OCI-LY3 (cell line): Measurements from ENCODE around the gene SRGAP1.

Experiments used
- H2AFZ ChIP-seq: fragments of 200-600, 300-600 bp; shearing (Covaris generic); 2 replicates; pipeline ENCODE4 v1.6.0; 2014; ENCODE audit warnings: antibody characterized with exemption, low read depth, low read length
- H3K27ac ChIP-seq: fragments of 200-600, 300-600 bp; sonication (generic); 2 replicates; pipeline ENCODE4 v1.5.1; 2014; ENCODE audit warnings: mild to moderate bottlenecking, low read length, moderate library complexity, mixed read lengths
- H3K27me3 ChIP-seq: fragments of 200-600, 300-600 bp; sonication (generic); 2 replicates; pipeline ENCODE4 v1.6.1; 2014; ENCODE audit warnings: low read depth, low read length, mixed read lengths
- H3K36me3 ChIP-seq: fragments of 200-600, 300-600 bp; sonication (generic); replicated peaks from 2 replicates; pipeline ENCODE3; 2014; ENCODE audit warnings: low read depth, low read length, mixed read lengths
- H3K4me1 ChIP-seq: fragments of 300-600, 200-600 bp; sonication (generic); 2 replicates; pipeline ENCODE4 v1.6.1; 2014; ENCODE audit warnings: low read length, mixed read lengths
- H3K4me2 ChIP-seq: fragments of 200-600, 300-600 bp; sonication (generic); 2 replicates; pipeline ENCODE4 v1.6.1; 2014; ENCODE audit warnings: low read length, mixed read lengths
- H3K4me3 ChIP-seq: fragments of 300-600, 200-600 bp; sonication (generic); 2 replicates; pipeline ENCODE4 v1.5.1; 2014; ENCODE audit warnings: antibody characterized with exemption, mild to moderate bottlenecking, low read length, moderate library complexity
- H3K79me2 ChIP-seq: fragments of 300-600, 200-600 bp; shearing (Covaris generic); 2 replicates; pipeline ENCODE4 v1.6.1; 2014; ENCODE audit warnings: mild to moderate bottlenecking, low read length, mixed read lengths
- H3K9ac ChIP-seq: fragments of 300-600, 200-600 bp; shearing (Covaris generic); 2 replicates; pipeline ENCODE4 v1.6.0; 2014; ENCODE audit warnings: mild to moderate bottlenecking, low read length, moderate library complexity
- H3K9me3 ChIP-seq: fragments of 200-600, 300-600 bp; shearing (Covaris generic); 2 replicates; pipeline ENCODE4 v1.6.1; 2014; ENCODE audit warnings: low read length, mixed read lengths; ENCODE audit not compliant: insufficient read depth
- H4K20me1 ChIP-seq: fragments of 200-600, 300-600 bp; sonication (generic); 2 replicates; pipeline ENCODE4 v1.6.1; 2016; ENCODE audit warnings: low read length, mixed read lengths; ENCODE audit not compliant: insufficient read depth
- CTCF ChIP-seq: fragments of 200-600, 300-600 bp; sonication (generic); IDR thresholded peaks from 2 replicates; pipeline ENCODE4 v1.5.1; 2014; ENCODE audit warnings: antibody characterized with exemption, low read length, low read depth
- EZH2phosphoT487 ChIP-seq: fragments of 200-600 bp; shearing (Covaris generic); IDR thresholded peaks from 2 replicates; pipeline ENCODE4 v1.6.1; 2018; ENCODE audit warnings: antibody characterized with exemption, mixed run types, low read depth

Gene SRGAP1

GRCh38 chr12:64053117-64053516 is 208.6 kb downstream of the SRGAP1 start:
- no peaks in the 10 kb centered on the region for H3K36me3 ChIP-seq
- TF ChIP-seq CTCF (no peak), EZH2phosphoT487 (no peak)
- H3K4me2 ChIP-seq: no peak overlapping the region
- H3K27ac ChIP-seq: no peak overlapping the region
- H3K9me3 ChIP-seq: no peaks in the 10 kb centered on the region
- H4K20me1 ChIP-seq: no peaks in the 10 kb centered on the region
- H3K4me1 ChIP-seq: no peaks in the 10 kb centered on the region
- H3K27me3 ChIP-seq: no peaks in the 10 kb centered on the region
- H3K4me3 ChIP-seq: no peak overlapping the region
- no peak overlapping the region for H3K9ac ChIP-seq
- H3K79me2 ChIP-seq: no peaks in the 10 kb centered on the region
- H2AFZ ChIP-seq: no peak overlapping the region

GRCh38 chr12:64054079-64054520 is 209.6 kb downstream of the SRGAP1 start:
- H3K27ac ChIP-seq: no peak overlapping the region
- no peak overlapping the region for H3K9ac ChIP-seq
- H3K4me1 ChIP-seq: peaks cover 7% of the 10 kb centered on the region; the same call in 1 of the 2 replicates
- TF ChIP-seq CTCF (no peak), EZH2phosphoT487 (no peak)
- no peak overlapping the region for H3K4me3 ChIP-seq
- H2AFZ ChIP-seq: no peak overlapping the region
- H3K79me2 ChIP-seq: no peaks in the 10 kb centered on the region
- no peaks in the 10 kb centered on the region for H3K9me3 ChIP-seq
- H3K36me3 ChIP-seq: no peaks in the 10 kb centered on the region
- H4K20me1 ChIP-seq: no peaks in the 10 kb centered on the region
- H3K4me2 ChIP-seq: no peak overlapping the region
- H3K27me3 ChIP-seq: no peaks in the 10 kb centered on the region

- no peak overlapping the region for H3K9ac ChIP-seq
- H3K9me3 ChIP-seq: no peaks in the 10 kb centered on the region
- no peak overlapping the region for H3K4me3 ChIP-seq
- no peaks in the 10 kb centered on the region for H3K36me3 ChIP-seq
- no peaks in the 10 kb centered on the region for H4K20me1 ChIP-seq
- peaks cover 12% of the 10 kb centered on the region for H3K4me1 ChIP-seq
- H3K27me3 ChIP-seq: no peaks in the 10 kb centered on the region
- no peak overlapping the region for H3K27ac ChIP-seq
- TF ChIP-seq EZH2phosphoT487: no peak
- no peak for TF ChIP-seq CTCF
- H2AFZ ChIP-seq: no peak overlapping the region
- H3K79me2 ChIP-seq: no peaks in the 10 kb centered on the region
- no peak overlapping the region for H3K4me2 ChIP-seq
Measured at GRCh38 chr12:64056741-64057140, 212.2 kb downstream of the SRGAP1 start.

- TF ChIP-seq CTCF: no peak
- TF ChIP-seq EZH2phosphoT487: no peak
- Histone ChIP-seq H3K27ac (no peak overlapping the region), H3K4me3 (no peak overlapping the region), H3K36me3 (no peaks in the 10 kb centered on the region), H3K4me1 (peaks cover 16% of the 10 kb centered on the region), H3K79me2 (no peaks in the 10 kb centered on the region), H2AFZ (no peak overlapping the region), H4K20me1 (no peaks in the 10 kb centered on the region), H3K4me2 (no peak overlapping the region), H3K9me3 (no peaks in the 10 kb centered on the region), H3K27me3 (no peaks in the 10 kb centered on the region), H3K9ac (no peak overlapping the region)
Measured at GRCh38 chr12:64057706-64058105, 213.2 kb downstream of the SRGAP1 start.
